Ishikawa (cell line): Measurements from ENCODE around the gene MAPK6.

Experiments used
- CEBPB ChIP-seq: IDR thresholded peaks from 2 replicates; pipeline ENCODE4 v1.6.1; 2012
- CREB1 ChIP-seq: IDR thresholded peaks from 2 replicates; pipeline ENCODE4 v1.6.1; 2012; ENCODE audit warnings: low read depth
- EGR1 ChIP-seq: IDR thresholded peaks from 2 replicates; pipeline ENCODE4 v1.6.1; 2012
- EP300 ChIP-seq: IDR thresholded peaks from 2 replicates; pipeline ENCODE4 v1.6.1; 2012; ENCODE audit warnings: borderline replicate concordance
- FOXM1 ChIP-seq: IDR thresholded peaks from 2 replicates; pipeline ENCODE4 v1.6.1; 2012; ENCODE audit warnings: low read depth, borderline replicate concordance
- MAX ChIP-seq: IDR thresholded peaks from 2 replicates; pipeline ENCODE4 v1.6.1; 2012
- NFIC ChIP-seq: IDR thresholded peaks from 2 replicates; pipeline ENCODE4 v1.6.1; 2012
- RAD21 ChIP-seq: IDR thresholded peaks from 2 replicates; pipeline ENCODE4 v1.6.1; 2012; ENCODE audit warnings: low read depth
- TAF1 ChIP-seq: IDR thresholded peaks from 2 replicates; pipeline ENCODE4 v1.6.1; 2012; ENCODE audit warnings: low read depth, mild to moderate bottlenecking
- TCF12 ChIP-seq: IDR thresholded peaks from 2 replicates; pipeline ENCODE4 v1.6.1; 2012; ENCODE audit warnings: low read depth
- TEAD4 ChIP-seq: IDR thresholded peaks from 2 replicates; pipeline ENCODE4 v1.6.1; 2012
- USF1 ChIP-seq: IDR thresholded peaks from 2 replicates; pipeline ENCODE4 v1.6.1; 2012
- YY1 ChIP-seq: IDR thresholded peaks from 2 replicates; pipeline ENCODE4 v1.6.1; 2012; ENCODE audit warnings: low read depth
- ZBTB7A ChIP-seq: IDR thresholded peaks from 2 replicates; pipeline ENCODE4 v1.6.1; 2012; ENCODE audit warnings: low read depth
- TF ChIP-seq, protein P1 (sequence below): IDR thresholded peaks from 2 replicates; pipeline ENCODE4 v1.6.1; 2012; ENCODE audit warnings: low read depth, mild to moderate bottlenecking

MAPK6 gene

GRCh38 chr15:52080706-52081392 is 61.8 kb downstream of the MAPK6 start:
- TF ChIP-seq TEAD4 = no peak
- TF ChIP-seq FOXM1 = no peak
- TF ChIP-seq ZBTB7A = no peak
- TF ChIP-seq TAF1 = no peak
- TF ChIP-seq USF1 = no peak
- TF ChIP-seq CREB1 = no peak
- no peak for TF ChIP-seq RAD21
- no peak for TF ChIP-seq EGR1
- no peak for TF ChIP-seq CEBPB
- TF ChIP-seq EP300 = no peak
- no peak for TF ChIP-seq YY1
- no peak for TF ChIP-seq NFIC
- TF ChIP-seq TCF12 = no peak
- TF ChIP-seq, protein P1, sequence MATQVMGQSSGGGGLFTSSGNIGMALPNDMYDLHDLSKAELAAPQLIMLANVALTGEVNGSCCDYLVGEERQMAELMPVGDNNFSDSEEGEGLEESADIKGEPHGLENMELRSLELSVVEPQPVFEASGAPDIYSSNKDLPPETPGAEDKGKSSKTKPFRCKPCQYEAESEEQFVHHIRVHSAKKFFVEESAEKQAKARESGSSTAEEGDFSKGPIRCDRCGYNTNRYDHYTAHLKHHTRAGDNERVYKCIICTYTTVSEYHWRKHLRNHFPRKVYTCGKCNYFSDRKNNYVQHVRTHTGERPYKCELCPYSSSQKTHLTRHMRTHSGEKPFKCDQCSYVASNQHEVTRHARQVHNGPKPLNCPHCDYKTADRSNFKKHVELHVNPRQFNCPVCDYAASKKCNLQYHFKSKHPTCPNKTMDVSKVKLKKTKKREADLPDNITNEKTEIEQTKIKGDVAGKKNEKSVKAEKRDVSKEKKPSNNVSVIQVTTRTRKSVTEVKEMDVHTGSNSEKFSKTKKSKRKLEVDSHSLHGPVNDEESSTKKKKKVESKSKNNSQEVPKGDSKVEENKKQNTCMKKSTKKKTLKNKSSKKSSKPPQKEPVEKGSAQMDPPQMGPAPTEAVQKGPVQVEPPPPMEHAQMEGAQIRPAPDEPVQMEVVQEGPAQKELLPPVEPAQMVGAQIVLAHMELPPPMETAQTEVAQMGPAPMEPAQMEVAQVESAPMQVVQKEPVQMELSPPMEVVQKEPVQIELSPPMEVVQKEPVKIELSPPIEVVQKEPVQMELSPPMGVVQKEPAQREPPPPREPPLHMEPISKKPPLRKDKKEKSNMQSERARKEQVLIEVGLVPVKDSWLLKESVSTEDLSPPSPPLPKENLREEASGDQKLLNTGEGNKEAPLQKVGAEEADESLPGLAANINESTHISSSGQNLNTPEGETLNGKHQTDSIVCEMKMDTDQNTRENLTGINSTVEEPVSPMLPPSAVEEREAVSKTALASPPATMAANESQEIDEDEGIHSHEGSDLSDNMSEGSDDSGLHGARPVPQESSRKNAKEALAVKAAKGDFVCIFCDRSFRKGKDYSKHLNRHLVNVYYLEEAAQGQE = no peak
- no peak for TF ChIP-seq MAX

DNA sequence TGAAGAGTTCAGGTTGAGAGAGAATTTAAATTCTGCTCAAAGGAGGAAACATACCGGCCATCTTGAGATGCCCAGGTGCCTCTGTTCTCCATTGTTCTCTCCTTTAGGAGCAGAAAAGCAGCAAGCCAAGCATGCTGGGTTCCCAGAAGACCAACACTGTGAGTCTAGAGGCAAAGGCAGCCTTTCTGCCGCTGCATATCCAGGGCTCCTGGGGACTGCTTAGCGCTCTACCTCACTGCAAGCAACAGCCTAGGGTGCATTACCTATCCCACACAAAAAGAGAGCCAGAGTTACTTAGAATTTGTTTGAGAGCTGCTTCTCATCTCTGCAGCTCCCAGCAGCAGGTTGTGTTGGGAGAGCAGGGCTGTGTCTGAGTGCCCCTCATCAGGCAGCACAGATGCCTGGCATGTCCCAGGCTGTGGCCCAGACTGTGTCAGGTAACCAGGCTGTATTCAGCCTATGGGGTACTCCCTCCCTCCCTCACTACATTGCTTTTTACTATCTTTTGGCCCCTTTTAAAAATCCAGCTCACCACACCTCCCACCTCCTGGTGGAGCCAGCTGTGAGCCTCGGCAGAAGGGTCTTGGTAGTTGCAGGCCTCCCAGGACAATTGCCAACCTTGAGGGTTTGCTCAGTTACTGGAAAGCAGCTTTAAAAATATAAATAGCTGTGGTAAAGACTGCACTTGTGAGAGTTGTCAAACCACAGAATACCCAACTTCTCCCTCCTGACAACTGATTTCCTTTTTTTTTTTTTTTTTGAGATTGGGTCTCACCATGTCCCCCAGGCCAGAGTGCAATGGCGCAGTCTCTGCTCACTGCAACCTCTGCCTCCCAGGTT is 63.4 kb downstream of the MAPK6 start:
- TF ChIP-seq MAX = no peak
- TF ChIP-seq, protein P1 = no peak
- no peak for TF ChIP-seq CREB1
- no peak for TF ChIP-seq CEBPB
- TF ChIP-seq USF1 = no peak
- no peak for TF ChIP-seq ZBTB7A
- no peak for TF ChIP-seq EGR1
- no peak for TF ChIP-seq TAF1
- TF ChIP-seq TEAD4 = no peak
- no peak for TF ChIP-seq NFIC
- no peak for TF ChIP-seq TCF12
- TF ChIP-seq YY1 = no peak
- TF ChIP-seq FOXM1 = no peak
- TF ChIP-seq RAD21 = no peak
- TF ChIP-seq EP300 = no peak

GRCh38 chr15:52083603-52084002 is 64.6 kb downstream of the MAPK6 start:
- no peak for TF ChIP-seq USF1
- no peak for TF ChIP-seq NFIC
- no peak for TF ChIP-seq EP300
- TF ChIP-seq ZBTB7A = no peak
- TF ChIP-seq CREB1 = no peak
- TF ChIP-seq CEBPB = no peak

DNA sequence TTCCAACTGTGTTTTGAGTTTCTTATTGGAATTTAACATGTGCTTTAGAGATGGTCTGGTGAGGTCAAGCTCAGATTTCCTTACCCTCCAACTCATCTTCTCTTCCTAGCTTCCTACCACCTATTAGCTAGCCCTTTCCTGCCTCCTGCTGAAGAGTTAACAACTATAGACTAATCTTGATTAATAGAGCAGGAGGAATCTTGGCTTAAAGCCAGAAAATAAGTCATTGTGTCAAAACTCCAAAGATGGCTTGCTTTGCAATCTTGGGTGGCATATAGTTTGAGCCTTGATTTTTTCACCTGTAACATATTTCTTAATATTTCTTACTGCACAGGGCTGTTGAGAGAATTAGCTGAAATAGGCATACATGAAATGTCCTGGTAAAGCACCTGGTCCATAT is 66.3 kb downstream of the MAPK6 start:
- TF ChIP-seq MAX = no peak; the same call in 1 of the 2 replicates
- TF ChIP-seq CREB1 = no peak
- TF ChIP-seq NFIC = peak; percentile 92
- peak; percentile 47; the same call in 1 of the 2 replicates for TF ChIP-seq EP300
- 0 out of 2 replicates have a peak, but pooled peaks have one; percentile 38 for TF ChIP-seq YY1
- peak; percentile 53; the same call in 1 of the 2 replicates for TF ChIP-seq TEAD4
- TF ChIP-seq CEBPB = no peak
